Fibroblast of the aortic adventitia (primary cell): ENCODE results near the gene TMEM131L. TPM values are rescaled to one million over a fixed set of nuclear protein-coding genes. Genes with fewer than 3 reads are reported as not detected.
"Not testable (repeated sequence)": the region's sequence is repeated elsewhere in the genome, so short reads cannot be mapped to it uniquely, and the experiment has no call there.

Experiments
- DNase-seq: peaks from one replicate; pipeline ENCODE4 v3.0.0-alpha.2; 2010; ENCODE audit warnings: low read depth
- H3K4me3 ChIP-seq: 2 replicates; pipeline ENCODE4 v1.5.1; 2011; ENCODE audit warnings: low read depth, mild to moderate bottlenecking, control low read depth, low read length, moderate library complexity
- total RNA-seq: library from RNA; depleted of rRNA; stranded (reverse); fragments of >200 nt; gene quantifications from 2 replicates; pipeline ENCODE4 v1.2.3, GENCODE V29; 2012; ENCODE audit warnings: low replicate concordance
- TF ChIP-seq, protein P1 (sequence below): IDR thresholded peaks from 2 replicates; pipeline ENCODE4 v1.5.1; 2011; ENCODE audit warnings: mild to moderate bottlenecking, low read length, control low read depth, inconsistent platforms; ENCODE audit not compliant: insufficient read depth

Gene TMEM131L, protein sequence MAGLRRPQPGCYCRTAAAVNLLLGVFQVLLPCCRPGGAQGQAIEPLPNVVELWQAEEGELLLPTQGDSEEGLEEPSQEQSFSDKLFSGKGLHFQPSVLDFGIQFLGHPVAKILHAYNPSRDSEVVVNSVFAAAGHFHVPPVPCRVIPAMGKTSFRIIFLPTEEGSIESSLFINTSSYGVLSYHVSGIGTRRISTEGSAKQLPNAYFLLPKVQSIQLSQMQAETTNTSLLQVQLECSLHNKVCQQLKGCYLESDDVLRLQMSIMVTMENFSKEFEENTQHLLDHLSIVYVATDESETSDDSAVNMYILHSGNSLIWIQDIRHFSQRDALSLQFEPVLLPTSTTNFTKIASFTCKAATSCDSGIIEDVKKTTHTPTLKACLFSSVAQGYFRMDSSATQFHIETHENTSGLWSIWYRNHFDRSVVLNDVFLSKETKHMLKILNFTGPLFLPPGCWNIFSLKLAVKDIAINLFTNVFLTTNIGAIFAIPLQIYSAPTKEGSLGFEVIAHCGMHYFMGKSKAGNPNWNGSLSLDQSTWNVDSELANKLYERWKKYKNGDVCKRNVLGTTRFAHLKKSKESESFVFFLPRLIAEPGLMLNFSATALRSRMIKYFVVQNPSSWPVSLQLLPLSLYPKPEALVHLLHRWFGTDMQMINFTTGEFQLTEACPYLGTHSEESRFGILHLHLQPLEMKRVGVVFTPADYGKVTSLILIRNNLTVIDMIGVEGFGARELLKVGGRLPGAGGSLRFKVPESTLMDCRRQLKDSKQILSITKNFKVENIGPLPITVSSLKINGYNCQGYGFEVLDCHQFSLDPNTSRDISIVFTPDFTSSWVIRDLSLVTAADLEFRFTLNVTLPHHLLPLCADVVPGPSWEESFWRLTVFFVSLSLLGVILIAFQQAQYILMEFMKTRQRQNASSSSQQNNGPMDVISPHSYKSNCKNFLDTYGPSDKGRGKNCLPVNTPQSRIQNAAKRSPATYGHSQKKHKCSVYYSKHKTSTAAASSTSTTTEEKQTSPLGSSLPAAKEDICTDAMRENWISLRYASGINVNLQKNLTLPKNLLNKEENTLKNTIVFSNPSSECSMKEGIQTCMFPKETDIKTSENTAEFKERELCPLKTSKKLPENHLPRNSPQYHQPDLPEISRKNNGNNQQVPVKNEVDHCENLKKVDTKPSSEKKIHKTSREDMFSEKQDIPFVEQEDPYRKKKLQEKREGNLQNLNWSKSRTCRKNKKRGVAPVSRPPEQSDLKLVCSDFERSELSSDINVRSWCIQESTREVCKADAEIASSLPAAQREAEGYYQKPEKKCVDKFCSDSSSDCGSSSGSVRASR (N-terminal part only)
- 8.7 and 10.8 TPM in 2 replicates for total RNA-seq

DNA sequence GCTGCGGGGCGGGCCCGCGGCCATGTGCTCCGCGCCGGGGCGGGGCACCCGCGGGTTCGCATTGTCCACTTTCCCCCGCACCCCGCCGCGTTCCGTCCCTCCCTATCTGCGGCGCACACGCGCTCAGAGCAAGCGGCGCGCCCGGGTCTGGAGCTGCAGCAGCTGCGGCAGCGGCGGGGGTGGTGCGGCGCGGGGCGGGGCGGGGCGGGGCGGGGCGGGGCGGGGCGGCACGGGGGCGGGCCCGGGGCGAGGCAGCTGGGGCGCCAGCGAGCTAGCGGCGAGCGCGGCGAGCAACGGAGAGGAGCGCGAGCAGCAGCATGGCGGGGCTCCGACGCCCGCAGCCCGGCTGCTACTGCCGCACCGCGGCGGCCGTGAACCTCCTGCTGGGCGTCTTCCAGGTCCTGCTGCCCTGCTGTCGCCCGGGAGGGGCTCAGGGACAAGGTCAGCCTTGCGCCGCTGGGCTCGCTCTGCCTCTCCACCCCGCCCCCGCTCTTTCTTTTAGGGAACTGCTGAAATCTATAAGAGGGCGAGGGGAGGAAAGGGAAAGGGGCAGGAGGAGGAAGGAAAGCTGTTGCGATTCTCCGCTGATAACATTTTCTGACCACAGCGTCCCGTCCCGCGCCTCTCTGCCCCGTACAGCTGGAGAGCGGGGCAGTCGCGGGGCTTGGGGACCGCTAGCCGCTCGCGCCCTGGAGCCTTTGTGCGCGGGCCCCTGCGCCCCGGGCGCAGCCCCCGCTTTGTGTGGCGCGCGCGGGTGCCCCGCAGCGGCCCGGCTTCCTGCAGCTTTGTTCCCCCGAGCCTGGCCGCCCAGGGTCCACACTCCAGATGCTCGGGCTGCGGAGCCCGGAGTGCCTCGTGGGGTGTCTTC is at the start of gene TMEM131L:
Gene TMEM131L (plus strand): TSS at position 280 of the 868 bp plus-strand sequence. CDS start 38 bp downstream, at position 318.
- peak; percentile 51 for DNase-seq
- TF ChIP-seq, protein P1, sequence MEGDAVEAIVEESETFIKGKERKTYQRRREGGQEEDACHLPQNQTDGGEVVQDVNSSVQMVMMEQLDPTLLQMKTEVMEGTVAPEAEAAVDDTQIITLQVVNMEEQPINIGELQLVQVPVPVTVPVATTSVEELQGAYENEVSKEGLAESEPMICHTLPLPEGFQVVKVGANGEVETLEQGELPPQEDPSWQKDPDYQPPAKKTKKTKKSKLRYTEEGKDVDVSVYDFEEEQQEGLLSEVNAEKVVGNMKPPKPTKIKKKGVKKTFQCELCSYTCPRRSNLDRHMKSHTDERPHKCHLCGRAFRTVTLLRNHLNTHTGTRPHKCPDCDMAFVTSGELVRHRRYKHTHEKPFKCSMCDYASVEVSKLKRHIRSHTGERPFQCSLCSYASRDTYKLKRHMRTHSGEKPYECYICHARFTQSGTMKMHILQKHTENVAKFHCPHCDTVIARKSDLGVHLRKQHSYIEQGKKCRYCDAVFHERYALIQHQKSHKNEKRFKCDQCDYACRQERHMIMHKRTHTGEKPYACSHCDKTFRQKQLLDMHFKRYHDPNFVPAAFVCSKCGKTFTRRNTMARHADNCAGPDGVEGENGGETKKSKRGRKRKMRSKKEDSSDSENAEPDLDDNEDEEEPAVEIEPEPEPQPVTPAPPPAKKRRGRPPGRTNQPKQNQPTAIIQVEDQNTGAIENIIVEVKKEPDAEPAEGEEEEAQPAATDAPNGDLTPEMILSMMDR: peak; percentile 22
- peak within 1 kb of the TSS; percentile 92 for H3K4me3 ChIP-seq

- DNase-seq, H3K4me3 ChIP-seq: not testable (repeated sequence)
These were observed 49.7 kb upstream of the TMEM131L start for GRCh38 chr4:153416456-153416855.

GRCh38 chr4:153418121-153418520 is 48.0 kb upstream of the TMEM131L start:
- no peak for DNase-seq
- TF ChIP-seq, protein P1: no peak
- no peak overlapping the region for H3K4me3 ChIP-seq

- DNase-seq: peak; percentile 57
- TF ChIP-seq, protein P1: no peak
- H3K4me3 ChIP-seq: no peak overlapping the region
These were observed 47.6 kb upstream of the TMEM131L start for GRCh38 chr4:153418558-153418957.

DNA sequence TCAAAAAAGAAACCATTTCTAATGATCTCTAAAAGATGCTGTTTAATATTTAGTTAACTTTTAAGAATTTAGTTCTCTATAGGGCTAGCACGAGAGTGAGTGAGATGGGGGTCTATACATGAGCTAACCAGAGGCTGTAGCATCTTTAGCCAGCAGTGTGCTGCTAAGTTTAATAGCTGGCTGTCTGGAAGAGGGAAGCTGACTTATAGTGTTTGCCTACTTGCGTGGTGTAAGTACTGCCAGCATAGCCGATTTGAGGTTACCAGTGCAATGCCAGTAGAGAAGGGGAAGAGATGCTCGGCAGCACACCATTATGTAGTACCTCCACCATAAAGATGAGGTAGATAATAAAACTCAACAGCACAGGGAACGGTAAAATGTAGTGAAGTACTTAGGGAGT is 47.1 kb upstream of the TMEM131L start:
- H3K4me3 ChIP-seq: no peak overlapping the region
- TF ChIP-seq, protein P1: no peak
- no peak for DNase-seq

GRCh38 chr4:153419673-153420278 is 46.4 kb upstream of the TMEM131L start:
- DNase-seq: no peak
- TF ChIP-seq, protein P1: no peak
- H3K4me3 ChIP-seq: no peak overlapping the region
